HG02759 (cell line): Measurements from ENCODE around the gene PRKACB.

Experiments used
- ATAC-seq: cut with Tn5 transposase; IDR thresholded peaks from one replicate; pipeline ENCODE4 v1.9.1; 2021; ENCODE audit warnings: mild to moderate bottlenecking, moderate library complexity; ENCODE audit not compliant: unreplicated experiment

Gene PRKACB

DNA sequence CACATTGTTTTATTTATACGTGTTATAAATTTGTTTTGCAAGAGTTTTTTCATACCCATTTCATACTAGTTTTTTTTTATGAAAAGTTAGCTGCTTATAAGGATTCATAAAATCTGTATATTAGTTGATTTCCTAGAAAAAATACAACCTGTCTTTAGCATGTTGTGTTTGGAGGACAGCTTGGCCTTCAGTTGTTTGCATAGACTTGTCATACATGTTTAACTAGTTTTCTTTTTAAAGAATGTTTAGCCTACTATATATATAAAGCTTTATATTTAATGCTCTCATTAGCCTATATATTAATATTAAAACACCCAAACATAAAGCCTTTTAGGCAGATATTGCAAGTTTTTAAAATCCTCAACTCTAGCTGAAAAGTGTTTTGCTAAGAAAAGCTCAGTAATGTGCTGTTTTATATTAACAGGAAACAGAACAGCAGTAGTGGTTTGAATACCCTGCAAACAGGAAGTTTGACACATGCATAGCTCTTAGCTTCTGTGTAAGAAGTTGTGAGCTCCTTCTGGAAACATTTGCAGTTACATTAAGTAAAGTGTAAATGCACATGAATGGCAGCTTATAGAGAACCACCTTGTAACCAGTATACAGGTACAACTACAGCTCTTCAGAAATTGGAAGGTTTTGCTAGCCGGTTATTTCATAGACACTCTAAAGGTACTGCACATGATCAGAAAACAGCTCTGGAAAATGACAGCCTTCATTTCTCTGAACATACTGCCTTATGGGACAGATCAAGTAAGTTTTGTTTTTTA, at the start of gene PRKACB:
TSS of gene PRKACB (plus strand) at position 476 of the 770 bp plus-strand sequence. CDS start at position 567, 91 bp downstream.
- ATAC-seq: peak; percentile 89

DNA sequence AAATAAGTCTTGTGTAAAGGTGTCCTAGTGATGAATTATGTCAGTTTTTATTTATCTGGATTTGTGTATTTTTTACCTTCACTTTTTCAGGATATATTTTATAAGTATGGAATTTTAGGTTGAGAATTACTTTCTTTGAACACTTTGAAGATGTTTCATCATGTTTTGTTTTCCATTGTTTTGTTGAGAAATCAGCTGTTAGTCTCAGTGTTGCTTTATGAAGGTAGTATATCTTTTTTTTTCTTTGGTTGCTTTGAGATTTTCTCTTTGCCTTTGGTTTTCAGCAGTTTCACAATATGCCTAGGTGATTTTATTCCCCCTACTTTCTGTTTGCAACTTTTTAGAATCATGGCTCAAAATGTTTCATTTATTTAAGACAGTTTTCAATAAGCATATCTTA, 48.8 kb upstream of the PRKACB start:
- no peak for ATAC-seq

DNA sequence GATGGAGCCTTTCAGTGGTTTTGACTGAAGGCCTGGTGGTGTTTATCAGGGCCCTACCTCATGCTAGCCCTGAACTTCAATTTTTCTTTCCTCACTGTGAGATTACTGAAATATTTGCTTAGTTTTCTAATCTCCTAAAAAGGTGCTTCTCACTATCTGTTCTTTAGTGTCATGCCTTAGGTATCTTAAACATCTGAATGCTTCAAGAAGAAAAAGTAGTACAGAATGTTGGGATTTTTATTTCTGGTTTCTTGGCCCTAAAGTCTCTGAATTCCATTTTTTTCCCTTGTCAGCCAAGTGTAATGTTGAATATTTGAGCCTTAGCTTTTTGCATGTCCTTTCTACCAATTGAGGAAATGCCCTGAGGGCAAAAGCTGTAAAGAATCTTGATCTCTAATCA, 47.9 kb upstream of the PRKACB start:
- ATAC-seq: no peak

DNA sequence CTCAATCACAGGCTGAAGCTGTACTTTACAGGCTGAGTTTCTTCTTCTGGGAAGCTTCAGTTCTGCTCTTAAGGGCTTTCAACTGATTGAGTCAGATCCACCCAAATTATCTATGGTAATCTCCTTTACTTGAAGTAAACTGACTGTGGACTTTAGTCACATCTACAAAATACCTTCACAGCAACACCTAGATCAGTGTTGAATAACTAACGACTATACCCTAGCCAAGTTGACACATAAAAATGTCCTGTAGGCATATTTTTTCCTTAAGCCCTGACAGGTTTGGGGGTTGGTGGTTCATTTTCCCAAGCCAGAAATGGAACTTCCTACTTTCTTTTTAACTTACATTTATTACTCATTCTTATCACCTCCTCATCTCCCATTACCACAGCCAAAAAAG, 42.9 kb upstream of the PRKACB start:
- no peak for ATAC-seq

DNA sequence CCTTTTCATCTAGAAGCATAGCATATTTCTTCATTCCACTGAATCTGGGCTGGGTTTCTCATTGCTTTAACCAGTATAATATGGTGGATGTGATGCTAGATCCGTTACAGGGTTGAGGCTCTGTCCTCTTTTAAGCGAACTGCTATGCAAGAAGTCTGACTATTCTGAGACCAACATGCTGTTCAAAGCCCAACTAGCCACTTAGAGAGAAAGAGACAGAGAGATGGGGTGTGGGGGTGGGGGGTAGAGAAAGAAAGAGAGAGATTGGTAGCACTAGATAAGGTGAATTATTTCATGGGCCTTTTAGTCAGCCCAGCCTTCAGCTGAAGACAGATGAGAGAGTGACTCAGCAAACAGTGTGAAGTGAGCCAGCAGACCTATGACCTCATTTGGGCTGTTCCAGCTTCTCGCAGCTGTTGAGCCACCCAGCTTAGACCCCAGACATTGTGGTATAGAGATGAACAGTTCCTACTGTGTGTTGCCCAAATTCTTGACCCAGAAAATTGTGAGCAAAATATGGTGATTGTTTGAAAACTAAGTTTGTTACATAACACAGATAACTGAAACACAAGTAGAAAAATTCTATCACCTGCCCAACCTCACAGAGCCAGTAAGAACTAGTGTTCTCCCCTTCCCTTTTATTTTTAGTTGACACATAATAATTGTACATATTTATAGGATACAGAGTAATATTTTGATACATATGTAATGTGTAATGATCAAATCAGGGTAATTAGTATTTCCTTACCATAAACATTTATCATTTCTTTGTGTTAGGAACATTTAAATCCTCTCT, 40.7 kb upstream of the PRKACB start:
- peak; percentile 95 for ATAC-seq

DNA sequence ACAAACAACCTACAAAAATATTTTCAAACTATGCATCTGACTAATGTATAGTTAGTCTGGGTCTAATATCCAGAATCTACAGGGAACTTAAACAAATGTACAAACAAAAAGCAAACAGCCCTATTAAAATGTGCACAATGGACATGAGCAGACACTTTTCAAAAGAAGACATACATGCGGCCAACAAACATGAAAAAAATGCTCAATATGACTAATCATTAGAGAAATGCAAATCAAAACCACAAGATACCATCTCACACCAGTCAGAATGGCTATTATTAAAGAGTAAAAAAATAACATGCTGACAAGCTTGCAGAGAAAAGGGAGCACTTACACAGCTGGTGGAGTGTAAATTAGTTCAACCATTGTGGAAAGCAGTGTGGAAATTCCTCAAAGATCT, 36.5 kb upstream of the PRKACB start:
- ATAC-seq: peak; percentile 54

DNA sequence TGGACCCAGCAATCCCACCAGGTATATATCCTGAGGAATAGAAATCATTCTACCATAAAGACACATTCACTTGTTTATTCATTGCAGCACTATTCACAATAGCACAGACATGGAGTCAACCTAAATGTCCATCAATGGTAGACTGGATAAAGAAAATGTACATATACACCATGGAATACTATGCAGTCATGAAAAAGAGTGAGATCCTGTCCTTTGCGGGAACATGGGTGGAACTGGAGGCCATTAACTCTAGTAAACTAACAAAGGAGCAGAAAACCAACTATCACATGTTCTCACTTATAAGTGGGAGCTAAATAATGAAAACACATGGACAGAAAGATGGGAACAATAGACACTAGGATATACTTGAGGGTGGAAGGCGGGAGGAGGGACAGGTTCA, 36.1 kb upstream of the PRKACB start:
- peak; percentile 5 for ATAC-seq

DNA sequence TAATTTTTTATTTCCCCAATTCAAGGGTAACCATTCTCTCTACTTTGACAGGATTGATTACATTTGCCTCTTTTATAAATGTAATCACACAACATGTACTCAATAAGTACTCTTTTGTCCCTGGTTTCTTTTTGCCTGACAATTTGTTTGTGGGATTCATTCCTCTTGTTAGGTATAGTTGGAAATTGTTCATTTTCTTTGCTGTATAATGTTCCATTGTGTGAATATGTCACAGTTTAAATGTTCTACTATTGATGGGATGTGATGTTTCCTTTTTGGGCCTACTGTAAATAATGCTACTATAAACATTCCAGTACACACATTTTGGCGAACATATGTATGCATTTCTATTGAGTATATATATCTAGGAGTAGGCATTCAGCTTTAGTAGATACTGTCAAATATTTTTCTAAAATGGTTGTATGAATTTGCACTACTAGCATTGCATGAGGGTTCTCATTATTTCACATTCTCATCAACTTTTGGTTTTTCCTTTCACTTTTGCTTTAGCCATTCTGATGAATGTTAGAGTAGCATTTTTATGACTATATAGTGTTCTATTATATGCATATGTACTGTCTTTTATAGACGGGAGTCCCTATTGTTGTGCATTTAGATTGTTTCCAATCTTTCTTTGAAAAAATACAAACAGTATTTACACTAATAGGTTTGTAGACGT, 35.0 kb upstream of the PRKACB start:
- no peak for ATAC-seq

DNA sequence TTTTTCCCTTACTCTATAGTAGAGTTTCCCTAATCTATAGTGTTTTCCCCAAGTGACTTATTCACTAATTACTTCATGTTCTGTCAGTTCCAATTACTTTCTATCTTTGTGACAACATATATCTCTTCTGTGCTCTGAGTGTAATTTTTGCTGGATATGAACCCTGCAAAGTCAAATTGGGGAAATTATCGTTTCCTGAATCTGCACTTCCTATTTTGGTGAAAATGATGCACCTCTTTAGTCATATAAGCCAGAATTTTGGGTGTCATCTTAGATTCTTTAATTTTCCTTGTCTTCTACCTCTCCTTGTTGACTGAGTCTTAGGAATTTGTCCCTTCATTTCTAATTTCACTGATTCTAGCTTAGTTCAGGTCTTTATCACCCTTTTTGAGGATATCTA, 33.4 kb upstream of the PRKACB start:
- no peak for ATAC-seq

DNA sequence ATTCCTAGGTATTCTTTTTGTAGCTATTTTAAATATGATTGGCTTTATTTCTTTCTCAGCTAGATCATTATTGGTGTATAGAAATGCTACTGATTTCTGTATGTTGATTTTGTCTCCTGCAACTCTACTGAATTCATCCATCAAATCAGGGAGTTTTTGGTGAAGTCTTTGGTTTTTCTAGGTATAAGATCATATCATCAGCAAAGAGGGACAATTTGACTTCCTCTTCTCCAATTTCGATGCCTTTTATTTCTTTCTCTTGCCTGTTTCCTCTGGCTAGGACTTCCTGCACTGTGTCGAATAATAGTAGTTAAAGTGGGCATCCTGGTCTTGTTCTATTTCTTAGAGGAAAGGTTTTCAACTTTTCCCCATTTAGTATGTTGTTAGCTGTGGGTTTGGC, 27.5 kb upstream of the PRKACB start:
- no peak for ATAC-seq

DNA sequence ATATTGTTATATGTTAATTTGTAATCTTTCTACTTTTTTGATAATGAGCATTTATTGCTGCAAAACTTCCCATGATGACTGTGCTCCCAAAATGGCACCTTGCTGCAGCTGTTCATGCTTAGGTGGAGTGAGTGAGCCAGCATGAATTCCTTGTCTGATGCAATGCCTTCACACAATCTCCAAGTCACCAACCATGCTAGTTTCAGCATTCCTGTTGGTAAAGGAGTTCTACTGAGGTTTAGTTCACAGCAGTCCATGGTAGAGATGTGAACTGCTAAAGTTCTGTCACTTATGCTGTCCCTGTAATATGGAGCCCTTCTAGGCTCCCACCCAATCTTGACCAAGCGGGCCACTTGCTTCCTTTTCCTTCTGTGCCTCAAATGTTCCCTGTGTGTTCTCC, 26.2 kb upstream of the PRKACB start:
- no peak for ATAC-seq

DNA sequence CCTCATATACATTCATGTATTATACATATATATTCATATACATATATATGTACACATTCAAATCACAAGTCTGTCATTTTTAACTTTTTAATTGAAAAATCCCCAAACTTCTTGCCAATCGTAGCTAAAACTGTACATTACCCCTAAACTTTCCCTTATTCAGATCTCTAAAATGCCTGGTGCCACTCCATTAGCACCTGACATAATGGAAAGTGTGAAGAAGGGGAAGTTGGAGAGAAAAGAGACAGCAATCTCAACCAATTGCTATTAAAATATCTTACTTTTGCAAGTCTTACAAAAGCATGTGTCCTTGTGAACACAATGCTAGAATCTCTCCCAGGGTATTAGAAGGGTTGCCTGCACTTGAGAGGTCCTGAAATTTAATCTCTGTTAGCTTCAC, 22.7 kb upstream of the PRKACB start:
- ATAC-seq: no peak

DNA sequence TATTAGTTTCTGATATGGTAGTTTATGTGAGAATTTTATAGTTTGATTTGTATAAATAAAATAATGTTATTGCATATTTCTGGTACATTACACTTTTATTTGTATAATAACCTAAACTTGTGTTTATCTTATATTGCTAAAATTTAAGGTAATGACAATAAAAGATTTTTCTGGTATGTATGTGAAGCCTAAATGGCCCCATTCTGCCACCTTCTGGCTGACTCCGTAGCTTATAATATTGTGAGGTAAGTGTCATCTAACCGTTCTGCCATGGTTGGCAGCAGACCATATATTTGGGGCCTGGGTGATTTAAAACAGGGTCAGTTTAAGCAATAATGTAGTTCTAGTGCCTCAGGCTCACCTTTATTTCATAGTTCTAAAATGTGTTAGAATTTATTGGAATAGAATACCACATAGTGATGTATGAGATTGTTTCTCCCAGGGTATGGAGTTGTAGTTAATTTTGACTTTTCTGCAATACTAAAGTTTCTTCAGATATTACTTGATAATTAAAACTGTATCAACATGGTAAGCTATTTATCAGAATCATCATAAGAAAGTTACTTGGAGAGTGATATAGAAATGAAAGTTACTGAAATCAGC, 21.2 kb upstream of the PRKACB start:
- peak; percentile 81 for ATAC-seq

DNA sequence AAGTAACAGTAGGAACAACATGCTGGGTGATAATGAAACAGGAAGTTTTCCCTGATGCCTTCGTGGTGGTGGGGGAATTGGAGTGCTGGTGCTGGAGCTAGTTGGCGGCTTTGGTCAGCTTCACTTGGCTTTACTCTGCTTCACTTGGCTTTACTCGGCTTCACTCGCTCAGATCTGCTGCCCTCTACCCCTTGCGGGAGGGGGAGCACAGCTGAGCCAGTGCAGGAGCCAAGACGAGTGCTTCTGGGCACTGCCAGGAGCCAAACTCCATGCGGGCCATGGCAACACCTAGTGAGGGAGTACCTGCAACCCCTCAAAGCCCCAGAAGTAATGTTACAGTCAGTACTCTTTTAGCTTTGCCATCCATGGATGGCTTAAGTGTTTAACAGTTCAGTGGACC, 10.6 kb upstream of the PRKACB start:
- no peak for ATAC-seq

DNA sequence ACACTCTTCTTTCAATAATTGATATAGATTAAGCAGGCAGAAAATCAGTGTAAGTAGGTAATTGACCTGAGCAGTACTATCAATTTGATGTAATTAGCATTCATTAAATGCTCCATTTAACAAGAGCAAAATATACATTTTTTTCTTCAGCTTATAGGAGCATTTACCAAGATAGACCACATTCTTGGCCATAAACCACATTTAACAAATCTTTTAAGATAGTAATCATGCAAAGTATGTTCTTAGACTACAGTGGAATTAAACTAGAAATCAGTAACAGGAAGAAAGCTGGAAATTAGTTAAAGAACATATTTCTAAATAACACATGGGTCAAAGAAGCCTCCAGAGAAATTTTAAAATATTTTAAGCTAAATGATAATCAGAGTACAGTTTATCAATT, 8.7 kb upstream of the PRKACB start:
- no peak for ATAC-seq

DNA sequence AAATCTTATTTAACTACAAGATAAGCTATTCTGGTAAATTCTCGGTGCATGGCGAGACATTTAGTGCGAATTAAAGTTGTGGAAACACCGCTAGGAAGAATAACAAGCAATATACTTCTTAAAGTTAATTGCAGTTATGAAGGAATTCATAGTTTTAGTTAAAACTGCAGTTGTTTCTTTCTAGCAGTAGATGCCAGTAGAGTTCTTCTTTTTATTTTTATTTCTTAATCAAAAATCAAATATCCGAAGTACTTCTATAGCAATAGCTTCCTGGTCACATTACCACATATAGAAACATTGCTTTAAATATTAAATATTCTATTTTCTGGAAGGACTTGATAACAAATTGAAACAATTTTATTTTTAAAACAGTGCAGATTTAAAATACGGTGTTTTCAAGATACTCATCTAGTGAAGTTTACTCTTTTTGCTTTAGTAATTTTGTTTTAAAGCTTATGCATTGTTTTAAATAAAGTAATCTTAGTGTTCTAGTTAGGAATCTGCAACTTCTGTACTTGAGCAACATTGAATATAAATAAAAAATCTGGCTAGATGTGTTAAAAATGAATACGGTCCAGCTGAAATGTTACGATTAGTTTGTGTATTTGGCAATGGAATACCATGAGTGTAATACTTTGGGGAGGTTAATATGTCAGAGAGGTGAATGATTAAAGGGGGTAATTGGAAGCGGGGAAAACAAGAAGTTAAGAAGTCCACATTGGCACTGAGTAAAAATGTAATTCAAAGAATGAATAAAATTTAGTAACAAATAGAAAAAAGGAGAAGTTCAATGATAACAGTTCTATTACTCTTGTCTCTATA, 2.7 kb upstream of the PRKACB start:
- no peak for ATAC-seq

DNA sequence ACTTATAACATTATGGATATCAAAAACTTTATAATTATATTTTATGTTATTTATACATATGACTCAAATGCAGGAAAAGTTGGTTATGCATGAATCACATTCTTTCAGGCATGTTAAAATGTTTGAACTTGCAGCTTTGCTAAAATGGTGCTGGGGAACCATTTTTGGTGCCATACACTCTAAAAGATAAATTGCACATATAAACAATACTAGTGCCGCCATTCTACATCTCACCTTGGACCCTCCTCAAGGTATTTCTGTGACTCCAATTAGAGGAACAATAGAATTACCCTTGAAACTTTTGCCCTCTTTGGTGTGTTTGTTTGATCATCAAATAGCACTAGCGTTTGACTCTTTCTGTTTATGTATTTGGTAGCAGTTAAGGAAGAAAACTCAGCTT, 997 bp downstream of the PRKACB start:
- no peak for ATAC-seq

DNA sequence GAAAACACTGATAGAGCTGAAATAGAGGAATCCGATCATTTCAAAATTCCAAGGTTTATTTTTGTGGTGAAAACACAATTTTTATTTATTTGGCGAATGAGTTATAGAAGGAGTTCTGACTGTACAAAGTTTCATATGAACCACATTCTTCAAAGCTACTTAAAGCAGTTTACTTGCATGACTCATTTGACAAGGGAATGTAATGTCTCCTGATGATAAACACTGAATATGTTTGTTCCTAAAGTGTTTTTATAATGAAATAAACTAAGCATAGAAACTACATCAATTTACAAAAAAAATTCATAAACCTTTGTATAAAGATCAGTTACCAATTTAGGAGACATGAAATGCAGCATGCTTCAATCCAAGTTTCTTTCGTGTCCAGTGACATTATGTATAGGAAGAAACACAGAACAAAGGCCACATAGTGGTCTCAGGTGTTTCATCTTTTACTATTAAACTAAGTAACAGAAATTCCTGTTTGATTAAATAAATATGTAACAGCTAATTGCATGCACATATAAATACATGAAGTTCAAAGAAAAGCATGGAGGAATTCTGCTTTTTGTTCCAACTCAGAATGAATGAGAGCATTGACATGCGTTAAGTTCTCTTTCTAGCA, 2.5 kb downstream of the PRKACB start:
- peak; percentile 62 for ATAC-seq

DNA sequence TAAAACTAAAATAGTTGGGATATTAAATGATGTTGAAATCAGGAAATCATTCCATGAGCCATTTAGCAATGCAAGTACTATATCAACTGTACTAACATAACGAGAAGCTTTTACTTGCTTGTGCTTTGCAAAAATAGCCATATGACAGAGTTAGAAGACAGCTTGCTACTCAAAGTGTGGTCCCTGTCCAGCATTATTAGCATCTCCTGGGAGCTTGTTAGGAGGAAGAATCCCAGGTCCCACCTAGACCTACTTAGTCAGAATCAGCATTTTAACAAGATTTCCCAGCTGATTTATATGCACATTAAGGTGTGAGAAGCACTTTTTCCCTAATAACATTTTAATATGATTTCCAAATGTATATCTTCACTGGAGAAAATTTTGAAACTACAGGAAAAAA, 4.7 kb downstream of the PRKACB start:
- ATAC-seq: no peak

DNA sequence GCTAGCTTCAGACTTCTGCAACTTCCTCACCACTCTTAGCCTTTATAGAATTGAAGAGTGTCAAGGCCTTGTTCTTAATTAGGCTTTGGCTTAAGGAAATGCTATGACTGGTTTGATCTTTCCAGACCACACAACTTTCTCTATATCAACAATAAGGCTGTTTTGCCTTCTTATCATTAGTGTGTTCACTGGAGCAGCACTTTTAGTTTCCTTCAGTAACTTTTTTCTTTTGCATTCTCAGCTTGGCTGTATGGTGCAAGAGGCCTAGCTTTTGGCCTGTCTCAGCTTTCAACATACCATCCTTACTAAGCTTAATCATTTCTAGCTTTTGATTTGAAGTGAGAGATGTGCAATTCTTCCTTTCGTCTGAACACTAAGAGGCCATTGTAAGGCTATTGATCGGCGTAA, 8.6 kb downstream of the PRKACB start:
- peak; percentile 94 for ATAC-seq
